GM19452 (cell line): ENCODE data around the gene BSPRY.
"Not testable (repeated sequence)": the region's sequence is repeated elsewhere in the genome, so short reads cannot be mapped to it uniquely, and the experiment has no call there.

Experiments used
- ATAC-seq: cut with Tn5 transposase; IDR thresholded peaks from one replicate; pipeline ENCODE4 v1.9.1; 2021; ENCODE audit not compliant: unreplicated experiment

Gene BSPRY

GRCh38 chr9:113369855-113370140, 20.5 kb downstream of the BSPRY start:
- ATAC-seq = no peak

- ATAC-seq = no peak
These were observed 21.5 kb downstream of the BSPRY start for GRCh38 chr9:113370806-113371325.

DNA sequence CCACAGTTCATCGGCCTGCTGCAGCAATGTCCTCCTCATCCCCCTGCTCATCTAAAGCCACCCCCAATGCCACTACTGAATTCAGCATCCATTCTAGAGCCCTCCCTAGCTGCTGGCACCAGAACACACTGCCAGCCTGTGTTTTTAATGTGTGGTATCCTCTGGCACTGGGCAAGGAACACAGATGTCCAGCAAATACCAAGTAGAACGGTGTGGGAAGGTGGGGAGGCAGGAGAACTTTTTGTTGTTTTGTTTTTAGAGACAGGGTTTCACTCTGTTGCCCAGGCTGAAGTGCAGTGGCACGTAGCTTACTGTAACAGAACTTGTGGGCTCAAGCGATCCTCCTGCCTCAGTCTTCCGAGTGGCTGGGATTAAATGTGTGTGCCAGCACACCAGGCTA, 22.7 kb downstream of the BSPRY start:
- no peak for ATAC-seq

GRCh38 chr9:113373256-113373655, 23.9 kb downstream of the BSPRY start:
- ATAC-seq = no peak

GRCh38 chr9:113373676-113374392, 24.5 kb downstream of the BSPRY start:
- ATAC-seq = no peak

- no peak for ATAC-seq
These were observed 26.0 kb downstream of the BSPRY start for GRCh38 chr9:113375057-113376023.

- ATAC-seq = peak; percentile 84
These were observed 27.6 kb downstream of the BSPRY start, which contains the start of gene HDHD3 for GRCh38 chr9:113376634-113377567. Gene HDHD3, minus strand, starts transcription at chr9:113376986. Its CDS starts 2,632 bp downstream, at chr9:113374354.

DNA sequence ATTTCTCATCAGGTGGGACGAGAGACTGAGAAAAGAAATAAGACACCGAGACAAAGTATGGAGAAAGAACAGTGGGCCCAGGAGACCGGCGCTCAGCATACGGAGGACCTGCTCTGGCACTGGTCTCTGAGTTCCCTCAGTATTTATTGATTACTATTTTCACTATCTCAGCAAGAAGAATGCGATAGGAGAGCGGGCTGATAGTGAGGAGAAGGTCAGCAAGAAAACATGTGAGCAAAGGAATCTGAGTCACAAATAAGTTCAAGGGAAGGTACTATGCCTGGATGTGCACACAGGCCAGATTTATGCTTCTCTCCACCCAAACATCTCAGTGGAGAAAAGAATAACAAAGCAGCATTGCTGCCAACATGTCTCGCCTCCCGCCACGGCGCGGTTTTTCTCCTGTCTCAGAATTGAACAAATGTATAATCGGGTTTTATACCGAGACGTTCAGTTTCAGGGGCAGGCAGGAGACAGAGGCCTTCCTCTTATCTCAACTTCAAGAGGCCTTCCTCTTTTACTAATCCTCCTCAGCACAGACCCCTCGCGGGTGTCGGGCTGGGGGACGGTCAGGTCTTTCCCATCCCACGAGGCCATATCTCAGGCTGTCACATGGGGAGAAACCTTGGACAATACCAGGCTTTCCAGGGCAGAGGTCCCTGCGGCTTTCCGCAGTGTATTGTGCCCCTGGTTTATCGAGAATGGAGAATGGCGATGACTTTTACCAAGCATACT, 29.9 kb downstream of the BSPRY start:
- not testable (repeated sequence) for ATAC-seq

- ATAC-seq = not testable (repeated sequence)
These were observed 30.5 kb downstream of the BSPRY start for GRCh38 chr9:113379829-113380210.

DNA sequence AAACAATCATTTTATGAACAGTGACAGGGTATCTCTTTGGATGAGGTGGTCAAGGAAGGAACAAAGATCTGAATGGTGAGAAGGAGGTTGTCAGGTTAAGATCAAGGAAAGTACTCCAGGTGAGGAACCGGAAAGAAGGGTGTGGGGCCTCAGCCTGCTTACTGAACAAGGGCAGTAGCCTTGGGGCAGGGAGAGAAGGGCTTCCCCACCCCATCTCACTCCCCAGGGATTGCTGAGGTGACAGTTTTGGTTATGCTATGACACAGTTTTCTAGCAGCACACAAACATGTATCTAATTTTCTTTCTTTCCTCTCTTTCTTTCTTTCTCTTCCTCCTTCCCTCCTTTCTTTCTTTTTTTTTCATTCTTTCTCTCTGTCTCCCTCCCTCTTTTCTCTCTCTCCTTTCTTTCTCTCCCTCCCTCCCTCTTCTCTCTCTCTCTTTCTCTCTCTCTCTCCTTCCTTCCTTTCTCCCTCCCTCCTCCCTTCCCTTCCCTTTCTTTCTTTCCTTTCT, 31.6 kb downstream of the BSPRY start:
- peak; percentile 56 for ATAC-seq

GRCh38 chr9:113381441-113381840, 32.1 kb downstream of the BSPRY start:
- not testable (repeated sequence) for ATAC-seq

- ATAC-seq = no peak
These were observed 32.6 kb downstream of the BSPRY start for GRCh38 chr9:113381909-113382411.

DNA sequence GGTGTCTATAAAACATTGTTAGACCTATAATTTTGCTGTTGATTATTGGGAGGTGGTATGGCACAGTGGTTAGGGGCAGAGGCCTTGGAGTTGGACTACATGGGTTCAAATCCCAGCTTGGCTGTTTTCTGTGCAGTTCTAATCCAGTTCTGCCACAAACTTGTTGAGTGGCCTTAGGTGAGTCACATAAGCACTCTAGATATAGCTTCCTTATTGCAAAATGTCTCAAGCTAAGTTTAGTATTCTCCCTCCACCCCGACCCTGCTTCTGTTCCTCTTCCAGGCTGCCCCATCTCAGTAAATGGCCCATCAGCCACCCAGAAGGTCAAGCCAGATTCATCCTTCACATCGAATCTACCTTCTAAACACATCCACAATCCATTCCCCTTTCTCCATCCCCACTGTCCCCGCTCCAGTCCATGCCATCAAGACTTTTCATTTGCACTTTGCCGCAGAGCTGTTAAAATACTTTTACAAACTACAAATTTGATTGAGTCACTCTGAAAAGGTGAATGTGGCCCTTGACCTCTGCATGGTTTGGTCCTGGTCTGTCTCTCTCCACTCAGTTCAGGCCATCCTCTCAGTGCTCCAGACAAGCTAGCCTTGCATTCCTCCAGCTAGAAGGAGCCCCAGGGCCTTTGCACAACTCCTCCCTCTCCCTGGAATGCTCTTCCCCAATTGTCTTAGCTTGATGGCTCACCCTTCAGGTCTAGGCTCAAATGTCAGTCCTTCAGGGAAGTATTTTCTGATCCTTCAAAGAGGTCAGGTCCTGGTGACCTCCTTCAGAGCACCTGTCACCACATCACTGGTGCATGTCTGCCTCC, 37.4 kb downstream of the BSPRY start:
- no peak for ATAC-seq

DNA sequence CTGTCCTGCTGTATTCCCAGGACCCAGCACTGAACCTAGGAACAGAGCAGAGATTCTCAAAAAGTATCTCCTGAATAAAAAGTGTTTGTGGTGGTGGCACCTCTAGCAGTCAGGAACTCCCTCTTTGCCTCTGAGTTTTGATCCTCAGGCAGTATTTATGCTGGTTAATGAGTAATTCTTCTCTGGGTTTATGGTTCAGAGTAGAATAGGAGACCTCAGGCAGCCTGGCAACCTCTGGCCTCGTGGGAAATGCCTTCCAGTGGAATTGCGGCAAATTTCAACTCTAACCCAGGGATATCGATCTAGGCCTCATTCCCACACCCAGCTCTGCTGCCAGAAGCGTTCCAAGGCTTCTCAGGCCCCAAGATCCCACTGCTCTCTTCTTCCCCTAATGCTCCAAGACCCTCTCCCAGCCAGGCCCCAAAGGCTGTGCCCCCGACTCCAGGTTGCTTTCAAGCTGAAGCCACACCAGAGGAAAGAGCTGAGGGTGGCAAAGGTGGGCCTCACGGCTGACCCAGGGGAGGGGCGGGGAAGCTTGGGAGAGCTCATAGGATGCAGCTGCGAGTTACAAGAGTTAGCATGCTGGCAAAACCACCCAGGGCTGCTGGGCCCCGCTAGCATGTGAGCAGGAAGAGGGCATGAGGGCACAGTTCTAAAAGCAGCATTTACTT, 38.4 kb downstream of the BSPRY start:
- no peak for ATAC-seq

- ATAC-seq = no peak
These were observed 39.5 kb downstream of the BSPRY start for GRCh38 chr9:113388833-113389232.

DNA sequence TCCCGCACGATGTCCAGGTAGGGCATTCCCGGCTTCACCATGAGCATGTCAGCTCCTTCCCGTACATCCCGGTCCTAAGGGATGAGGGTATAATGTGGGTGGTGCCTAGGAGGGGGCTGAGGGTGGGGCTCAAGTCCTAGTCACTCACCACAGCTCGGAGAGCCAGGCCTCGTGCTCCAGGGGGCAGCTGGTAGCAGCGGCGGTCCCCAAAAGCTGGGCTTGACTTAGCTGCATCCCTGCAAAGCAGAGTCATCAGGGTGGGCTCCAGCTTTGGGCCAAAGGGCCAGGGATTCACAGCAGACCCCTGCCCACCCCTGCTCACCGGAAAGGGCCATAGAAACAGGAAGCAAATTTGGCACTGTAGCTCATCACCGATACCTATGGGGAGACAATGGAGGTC, 40.1 kb downstream of the BSPRY start:
- no peak for ATAC-seq

DNA sequence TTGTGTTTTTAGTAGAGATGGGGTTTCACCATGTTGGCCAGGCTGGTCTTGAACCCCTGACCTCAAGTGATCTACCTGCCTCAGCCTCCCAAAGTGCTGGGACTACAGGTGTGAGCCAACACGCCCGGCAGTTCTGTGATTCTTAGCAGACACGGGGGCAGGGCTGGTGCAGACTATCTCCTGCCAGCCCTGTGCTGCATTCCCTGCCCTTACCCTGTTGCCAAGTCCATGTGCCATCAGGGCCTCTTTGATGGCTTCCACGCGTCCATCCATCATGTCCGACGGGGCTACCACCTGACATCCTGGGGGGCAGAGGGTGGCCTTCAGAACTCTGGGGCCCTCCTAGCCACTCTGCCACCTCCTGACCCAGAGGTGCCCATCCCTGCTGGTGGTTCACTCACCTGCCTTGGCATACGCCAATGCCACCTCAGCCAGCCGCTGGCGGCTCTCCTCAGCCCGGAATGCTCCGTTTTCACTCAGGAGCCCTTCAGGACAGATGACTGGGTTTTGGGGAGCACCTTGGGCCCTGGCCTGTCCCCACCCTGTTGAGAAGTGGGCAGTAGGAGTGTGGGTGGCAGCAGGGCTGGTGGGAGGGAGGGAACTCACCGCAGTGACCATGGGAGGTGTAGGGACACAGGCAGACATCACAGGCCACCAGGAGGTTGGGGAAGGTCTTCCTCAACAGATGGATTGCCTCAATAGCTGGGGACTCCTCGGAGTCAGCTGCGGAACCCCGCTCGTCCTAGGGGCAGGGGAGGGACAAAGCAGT, 41.0 kb downstream of the BSPRY start:
- ATAC-seq = no peak

DNA sequence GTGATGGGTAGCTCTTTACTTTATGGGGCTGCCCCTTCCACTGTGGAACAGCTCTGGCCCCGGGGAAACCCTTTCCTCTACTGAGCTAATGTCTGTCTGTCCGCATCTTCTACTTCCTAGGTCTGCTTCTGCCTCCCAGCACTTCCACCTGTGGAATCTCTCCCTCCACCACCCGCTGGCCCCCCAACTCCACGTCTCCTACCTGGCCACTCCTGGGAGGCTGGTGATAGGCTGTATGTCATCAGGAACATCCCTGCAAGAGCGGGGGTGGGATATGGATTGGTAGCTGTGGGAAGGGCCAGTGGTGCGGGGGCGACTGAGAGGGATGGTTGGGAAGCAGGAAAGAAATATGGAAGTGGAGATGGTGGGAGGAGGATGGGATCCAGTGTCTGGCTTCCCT, 42.6 kb downstream of the BSPRY start:
- no peak for ATAC-seq
